ACHN (cell line): ENCODE data around the gene FGFBP1.

Source experiments
- DNase-seq: peaks from one replicate; pipeline ENCODE4 v3.0.0-alpha.2; 2015
- in situ Hi-C: cut with HindIII; loops from 2 replicates; pipeline ENCODE4 v1.10.0; 2017; ENCODE audit warnings: low sequenced_read_pairs, low pct_ligation_motif_present, low pct_unique_long_range_greater_than_20kb

Gene FGFBP1

DNA sequence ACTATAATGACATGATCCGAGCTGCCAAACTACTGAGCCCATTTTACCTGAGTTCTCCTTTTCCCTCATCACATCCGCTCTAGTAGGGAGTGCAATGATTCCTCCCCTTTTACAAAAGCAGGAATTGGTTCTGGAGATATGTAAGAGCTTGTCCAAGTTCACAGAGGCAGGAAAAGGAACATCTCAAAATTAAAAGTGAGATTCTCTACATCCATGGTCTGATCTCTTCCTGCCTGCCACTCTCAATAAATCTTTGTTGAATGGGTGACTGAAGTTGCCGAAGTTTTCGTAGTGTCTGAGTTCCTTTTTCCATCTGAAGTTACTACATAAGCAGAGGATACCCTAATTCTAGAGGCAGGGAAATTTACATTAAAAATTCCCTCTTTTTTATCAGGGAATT, at the start of gene FGFBP1:
TSS of gene FGFBP1 (minus strand) at position 101 of the 400 bp plus-strand sequence. CDS start 2,108 bp downstream, outside the sequence.
- DNase-seq: no peak
- in situ Hi-C loops: no loop called here

- in situ Hi-C loops: no loop called here
- DNase-seq: no peak
These were observed 49.7 kb upstream of the FGFBP1 start for GRCh38 chr4:15988222-15988621.

DNA sequence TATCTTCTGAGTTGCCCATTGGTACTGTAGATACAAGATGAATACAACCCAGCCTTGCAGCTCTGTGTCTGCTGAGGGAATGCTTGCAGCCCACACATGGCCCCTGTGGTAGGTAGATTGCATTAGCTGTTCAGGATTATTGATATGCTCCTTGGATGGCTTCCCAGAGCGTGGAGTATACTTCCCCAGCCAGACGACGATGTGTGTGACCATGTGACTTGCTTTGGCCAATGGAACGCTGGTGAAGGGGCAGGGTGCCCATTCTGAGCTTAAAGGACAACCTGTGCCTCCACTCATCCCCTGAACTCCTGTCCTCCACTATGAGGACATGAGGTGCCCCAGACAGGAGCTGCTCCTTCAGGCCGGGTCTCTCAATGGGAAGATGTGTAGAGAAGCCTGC, 48.4 kb upstream of the FGFBP1 start:
- DNase-seq: no peak
- in situ Hi-C loops: no loop called here

DNA sequence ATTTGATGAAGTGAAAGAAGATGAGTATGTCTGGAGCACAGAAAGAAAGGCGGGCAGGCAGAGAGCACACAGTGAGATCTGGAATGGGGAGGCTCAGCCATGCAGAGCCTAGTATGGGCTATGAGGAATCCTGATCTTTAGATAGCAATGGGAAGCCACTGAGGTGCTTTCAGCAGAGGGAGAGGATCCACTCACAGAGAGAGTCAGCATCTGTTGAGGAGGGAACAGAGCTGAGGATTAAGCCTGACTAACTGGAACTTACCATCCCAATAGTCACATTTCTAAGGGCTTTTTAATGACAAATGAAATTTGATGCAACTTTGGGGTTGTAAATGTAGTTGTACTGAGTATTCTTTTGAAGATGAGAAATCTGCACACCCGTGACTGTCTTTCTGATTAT, 45.1 kb upstream of the FGFBP1 start:
- no peak for DNase-seq
- in situ Hi-C loops: no loop called here

GRCh38 chr4:15982842-15983524, 44.4 kb upstream of the FGFBP1 start:
- DNase-seq: no peak

GRCh38 chr4:15976456-15977447, 38.2 kb upstream of the FGFBP1 start:
- in situ Hi-C loops: no loop called here
- no peak for DNase-seq

More at GRCh38 chr4:15982842-15983524, 44.4 kb upstream of the FGFBP1 start:
- in situ Hi-C loops: no loop called here

GRCh38 chr4:15971068-15971801, 32.7 kb upstream of the FGFBP1 start:
- in situ Hi-C loops: no loop called here
- DNase-seq: no peak

DNA sequence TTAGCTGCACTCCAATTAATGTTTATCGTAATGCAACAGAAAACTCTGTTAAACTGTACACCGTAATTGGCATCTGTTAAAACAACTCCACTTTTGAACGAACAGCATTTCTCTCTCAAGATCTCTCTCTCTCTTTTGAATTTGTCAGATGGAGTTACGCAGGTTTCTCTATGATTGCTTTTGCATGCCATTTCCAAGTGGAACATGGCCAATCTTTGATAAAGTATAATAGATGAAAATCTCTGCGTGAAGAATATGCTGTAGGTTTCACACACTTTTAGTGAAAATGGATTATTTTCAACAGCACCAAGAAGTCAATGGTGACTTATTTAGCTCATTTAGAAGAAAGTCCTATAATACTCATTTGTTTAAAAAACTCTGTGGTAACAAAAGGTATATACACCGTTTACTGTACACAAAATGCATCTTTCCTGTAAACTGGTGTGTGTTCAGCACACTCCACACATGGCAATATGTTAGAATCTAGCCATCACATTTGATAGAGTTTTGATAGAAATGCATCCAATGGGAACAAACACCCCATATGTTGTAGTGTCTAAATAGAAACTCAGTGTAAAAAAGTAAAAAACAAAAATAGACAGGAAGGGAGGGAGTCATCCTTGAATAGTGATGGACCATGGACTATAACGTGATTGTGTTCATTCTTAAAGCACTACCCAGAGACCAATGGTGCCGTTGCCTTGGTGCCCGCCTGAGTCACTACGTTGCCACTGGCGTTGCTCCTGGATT, 30.2 kb upstream of the FGFBP1 start:
- DNase-seq: no peak
- in situ Hi-C loops: no loop called here

DNA sequence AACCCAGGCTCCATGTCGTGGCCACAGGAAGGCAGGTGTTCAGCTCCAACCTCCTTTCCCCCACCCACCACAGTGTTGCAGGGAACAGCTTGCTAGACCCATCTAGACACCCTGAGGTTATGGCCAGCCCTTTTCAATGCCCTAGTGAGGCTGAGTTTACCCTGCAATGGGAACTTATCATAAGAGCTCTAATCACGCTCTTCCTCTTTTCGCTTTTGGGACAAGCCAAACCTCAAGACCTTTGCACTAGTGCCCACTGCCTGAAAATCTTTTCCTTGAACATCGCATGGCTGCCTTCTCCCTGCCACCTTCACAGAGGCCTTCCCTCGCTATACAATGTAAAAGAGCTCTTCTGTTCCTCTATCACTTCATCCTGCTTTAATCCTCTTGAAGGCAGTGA, 26.8 kb upstream of the FGFBP1 start:
- no peak for DNase-seq
- in situ Hi-C loops: no loop called here

- in situ Hi-C loops: no loop called here
- DNase-seq: no peak
These were observed 25.6 kb upstream of the FGFBP1 start for GRCh38 chr4:15964159-15964558.

DNA sequence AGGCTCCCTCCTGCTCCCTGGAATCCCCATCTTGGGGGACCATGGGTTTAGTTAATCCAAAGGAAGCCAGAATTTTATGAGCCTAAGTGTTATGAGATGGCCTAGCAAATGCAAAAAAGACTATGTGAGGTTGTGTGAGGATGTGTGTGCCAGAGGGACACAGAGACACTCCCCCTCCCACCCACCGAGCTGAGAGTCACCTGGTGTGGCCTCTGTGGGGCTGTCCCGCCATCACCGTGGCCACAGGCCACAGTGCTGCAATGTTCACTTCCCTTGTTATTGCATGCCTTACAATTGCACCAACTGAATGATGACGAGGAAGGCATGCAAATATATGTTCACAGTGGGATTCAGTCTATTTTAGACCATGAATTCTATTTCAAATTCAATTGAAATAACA, 25.0 kb upstream of the FGFBP1 start:
- in situ Hi-C loops: no loop called here

GRCh38 chr4:15963001-15963451, 24.5 kb upstream of the FGFBP1 start, which contains the start of gene FGFBP2:
Gene FGFBP2, minus strand, starts transcription at chr4:15963175. Its CDS starts 46 bp downstream, at chr4:15963129.
- in situ Hi-C loops: no loop called here
- DNase-seq: peak; percentile 43

More for the DNA sequence above, 25.0 kb upstream of the FGFBP1 start:
- DNase-seq: no peak

GRCh38 chr4:15961781-15962510, 23.4 kb upstream of the FGFBP1 start:
- DNase-seq: no peak
- in situ Hi-C loops: no loop called here

DNA sequence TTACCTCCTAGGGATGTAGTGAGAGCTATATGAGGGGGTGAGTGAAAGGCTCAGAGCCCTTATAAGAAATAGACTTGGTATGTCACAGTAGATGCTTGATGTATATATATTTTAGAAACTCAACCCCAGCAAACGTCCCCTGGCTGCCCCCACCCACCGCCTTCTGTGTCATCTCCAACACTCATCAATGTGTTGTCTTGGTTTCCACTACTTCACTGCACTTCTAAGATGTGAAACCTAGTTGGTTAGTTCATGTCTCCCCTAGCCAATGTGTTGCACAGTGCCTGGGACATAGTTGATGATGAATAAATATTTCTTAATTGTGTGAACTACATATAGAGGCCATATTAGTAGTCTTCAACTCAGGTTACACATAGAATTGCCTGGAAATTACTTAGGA, 20.0 kb upstream of the FGFBP1 start:
- in situ Hi-C loops: no loop called here

DNA sequence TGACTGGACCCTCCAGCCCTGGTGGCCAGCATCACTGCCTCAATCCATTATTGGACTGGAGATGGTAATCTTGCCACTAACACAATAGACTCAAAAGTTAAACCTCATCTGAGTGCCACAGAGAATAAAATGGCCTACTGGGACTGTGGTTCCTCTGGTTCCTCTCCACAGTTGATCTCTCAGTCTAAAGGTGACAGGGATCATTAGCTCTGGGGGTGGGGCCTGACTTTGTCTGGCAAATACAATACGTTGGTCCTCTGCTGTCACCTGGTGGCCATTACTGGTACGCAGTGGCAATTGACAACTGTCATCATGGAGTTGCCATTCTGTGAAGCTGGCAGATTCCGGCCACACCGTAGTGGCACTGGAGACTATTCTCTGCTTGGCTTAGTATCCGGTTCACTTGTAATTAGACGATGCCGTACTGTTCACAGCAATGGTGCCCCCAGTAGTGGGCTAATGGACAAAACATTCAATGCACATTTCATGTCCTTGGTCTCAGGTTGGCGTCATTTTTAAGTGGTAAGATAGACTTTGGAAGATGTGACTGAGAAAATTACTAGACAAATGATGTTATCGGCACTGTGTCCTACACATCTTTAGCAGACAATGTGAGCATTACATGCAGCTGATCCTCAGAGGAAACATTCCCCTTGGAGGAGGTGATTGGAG, 17.8 kb upstream of the FGFBP1 start:
- in situ Hi-C loops: no loop called here

More for the DNA sequence above, 20.0 kb upstream of the FGFBP1 start:
- DNase-seq: no peak

GRCh38 chr4:15955670-15956069, 17.1 kb upstream of the FGFBP1 start:
- in situ Hi-C loops: no loop called here
- peak; percentile 6 for DNase-seq

More for the DNA sequence above, 17.8 kb upstream of the FGFBP1 start:
- peak; percentile 73 for DNase-seq

DNA sequence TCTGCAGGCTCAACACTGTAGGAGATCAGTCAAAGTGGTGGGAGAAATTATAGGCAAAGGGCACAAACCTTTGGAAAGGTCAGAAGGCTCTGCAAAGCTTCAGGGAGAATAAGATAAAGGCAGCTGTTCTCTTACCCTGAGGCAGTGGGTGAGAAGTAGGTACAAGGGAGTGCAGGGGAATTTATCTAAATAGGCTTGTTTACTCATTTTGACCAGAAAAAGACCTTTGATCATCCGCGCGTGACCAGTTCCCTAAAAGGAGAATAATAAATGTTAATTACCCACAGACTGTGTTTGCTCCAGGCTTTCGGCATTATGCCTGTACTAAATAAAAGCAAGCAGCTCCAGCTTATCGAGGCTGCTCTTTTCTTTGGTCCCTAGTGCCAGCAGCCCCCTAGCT, 15.1 kb upstream of the FGFBP1 start:
- in situ Hi-C loops: no loop called here
- no peak for DNase-seq
